SK-N-SH (cell line): ENCODE measurements around the gene AMMECR1L. TPM values are rescaled to one million over a fixed set of nuclear protein-coding genes. Genes with fewer than 3 reads are reported as not detected.

Experiments
- CTCF ChIA-PET: fragments of 300-600, 350-600 bp; formaldehyde crosslinking; extraction: SDS; loops from one replicate; lab custom pipeline; 2021; lab: Yijun Ruan, JAX
- POLR2A ChIA-PET: fragments of 350-600 bp; sonication (Branson Sonifier 250); formaldehyde crosslinking; extraction: SDS; loops from one replicate; lab custom pipeline; 2020; ENCODE audit warnings: antibody characterized with exemption, inconsistent platforms; lab: Yijun Ruan, JAX
- DNase-seq: peaks from one replicate; pipeline ENCODE4 v3.0.0; 2012
- H2AFZ ChIP-seq: fragments of 200-600 bp; sonication (generic); 2 replicates; pipeline ENCODE4 v1.8.1; 2016; ENCODE audit warnings: antibody characterized with exemption, mild to moderate bottlenecking, low read depth
- H3F3A ChIP-seq: fragments of 200-600 bp; sonication (generic); replicated peaks from 2 replicates; pipeline ENCODE3; 2016; ENCODE audit warnings: antibody characterized with exemption, mild to moderate bottlenecking; ENCODE audit not compliant: insufficient read depth
- H3K27ac ChIP-seq, 2 experiments: fragments of 200-500 bp in 1 of 2; fragments of 200-600 bp in 1 of 2; sonication (Bioruptor generic) in 1 of 2; sonication (generic), shearing (Covaris generic) in 1 of 2; 2 replicates each; pipeline versions ENCODE4 v1.5.1 to v1.6.1; 2014 to 2016; ENCODE audit warnings: low read depth in 2 of 2, inconsistent platforms in 1 of 2, low read length in 1 of 2, mild to moderate bottlenecking in 1 of 2, mixed read lengths in 1 of 2
- H3K27me3 ChIP-seq: fragments of 200-600 bp; sonication (generic), shearing (Covaris generic); 2 replicates; pipeline ENCODE4 v1.6.1; 2016; ENCODE audit warnings: mixed run types; ENCODE audit not compliant: insufficient read depth
- H3K36me3 ChIP-seq, 2 experiments: fragments of 200-500 bp in 1 of 2; fragments of 200-600 bp in 1 of 2; sonication (Bioruptor generic) in 1 of 2; sonication (generic) in 1 of 2; replicated peaks in 1 of 2; 2 replicates each; pipeline versions ENCODE3 to v1.5.1; 2014 to 2016; ENCODE audit warnings: low read length in 1 of 2, mild to moderate bottlenecking in 1 of 2; ENCODE audit not compliant: insufficient read depth in 2 of 2, control insufficient read depth in 1 of 2
- H3K4me1 ChIP-seq, 2 experiments: fragments of 200-500 bp in 1 of 2; fragments of 200-600 bp in 1 of 2; sonication (Bioruptor generic) in 1 of 2; sonication (generic), shearing (Covaris generic) in 1 of 2; 2 replicates each; pipeline versions ENCODE4 v1.5.1 to v1.6.1; 2014 to 2016; ENCODE audit warnings: low read depth in 1 of 2, low read length in 1 of 2, mixed run types in 1 of 2; ENCODE audit not compliant: insufficient read depth in 2 of 2, control insufficient read depth in 1 of 2
- H3K4me2 ChIP-seq: fragments of 200-600 bp; sonication (generic), shearing (Covaris generic); 2 replicates; pipeline ENCODE4 v1.6.1; 2017; ENCODE audit warnings: mixed run types
- H3K4me3 ChIP-seq, 2 experiments: fragments of 200-500 bp in 1 of 2; fragments of 200-600 bp in 1 of 2; sonication (Bioruptor generic) in 1 of 2; sonication (generic), shearing (Covaris generic) in 1 of 2; 2 replicates each; pipeline versions ENCODE4 v1.5.1 to v1.8.1; 2014 to 2016; ENCODE audit warnings: low read depth in 2 of 2, inconsistent platforms in 1 of 2, low read length in 1 of 2, mild to moderate bottlenecking in 1 of 2, mixed read lengths in 1 of 2, moderate library complexity in 1 of 2
- H3K79me2 ChIP-seq: fragments of 200-600 bp; sonication (generic); 2 replicates; pipeline ENCODE4 v1.8.1; 2017; ENCODE audit warnings: mild to moderate bottlenecking; ENCODE audit not compliant: insufficient read depth
- H3K9ac ChIP-seq: fragments of 200-600 bp; sonication (generic); 2 replicates; pipeline ENCODE4 v1.6.1; 2017; ENCODE audit warnings: mixed run types
- H3K9me2 ChIP-seq: fragments of 200-600 bp; sonication (generic); 2 replicates; pipeline ENCODE4 v1.6.1; 2017; ENCODE audit warnings: mixed run types
- H3K9me3 ChIP-seq: fragments of 200-600 bp; sonication (generic); 2 replicates; pipeline ENCODE4 v1.6.1; 2017; ENCODE audit warnings: mixed run types, mild to moderate bottlenecking, moderate library complexity
- H4K20me1 ChIP-seq: fragments of 200-600 bp; sonication (generic); 2 replicates; pipeline ENCODE4 v1.6.1; 2017; ENCODE audit warnings: mild to moderate bottlenecking, mixed run types; ENCODE audit not compliant: insufficient read depth
- EP300 ChIP-seq, 2 experiments: IDR thresholded peaks; 2 replicates each; pipeline versions ENCODE4 v1.4.0 to v1.6.1; 2012; ENCODE audit warnings: borderline replicate concordance in 1 of 2, low read depth in 1 of 2, low read length in 1 of 2
- EZH2phosphoT487 ChIP-seq: fragments of 200-600 bp; sonication (generic); IDR thresholded peaks from 2 replicates; pipeline ENCODE4 v1.6.1; 2017; ENCODE audit warnings: low read depth, mixed run types, mild to moderate bottlenecking, antibody characterized with exemption, moderate library complexity, borderline replicate concordance
- FOSL2 ChIP-seq: IDR thresholded peaks from 2 replicates; pipeline ENCODE4 v1.4.0; 2012; ENCODE audit warnings: low read depth, mild to moderate bottlenecking, moderate library complexity, borderline replicate concordance
- FOXJ3 ChIP-seq: sonication (generic); formaldehyde crosslinking; IDR thresholded peaks from 2 replicates; pipeline ENCODE4 v1.5.1; 2020; ENCODE audit warnings: mild to moderate bottlenecking, missing genetic modification reagents
- GATA2 ChIP-seq: sonication (generic); formaldehyde crosslinking; IDR thresholded peaks from 2 replicates; pipeline ENCODE4 v1.5.0; 2020; ENCODE audit warnings: mild to moderate bottlenecking, missing genetic modification reagents
- JUND ChIP-seq: IDR thresholded peaks from 2 replicates; pipeline ENCODE4 v1.4.0; 2012
- NFIC ChIP-seq: IDR thresholded peaks from 2 replicates; pipeline ENCODE4 v1.4.0; 2012; ENCODE audit warnings: borderline replicate concordance
- NRF1 ChIP-seq: IDR thresholded peaks from 2 replicates; pipeline ENCODE4 v1.6.1; 2012; ENCODE audit warnings: low read depth, mild to moderate bottlenecking, low read length
- POLR2AphosphoS5 ChIP-seq: IDR thresholded peaks from 2 replicates; pipeline ENCODE4 v1.6.1; 2012; ENCODE audit warnings: low read depth, low read length
- RAD21 ChIP-seq: IDR thresholded peaks from 2 replicates; pipeline ENCODE4 v1.6.1; 2012; ENCODE audit warnings: mild to moderate bottlenecking, low read length
- RCOR1 ChIP-seq: fragments of 150-350 bp; IDR thresholded peaks from 2 replicates; pipeline ENCODE4 v1.6.1; 2017; ENCODE audit warnings: antibody characterized with exemption, low read length
- RXRA ChIP-seq: IDR thresholded peaks from 2 replicates; pipeline ENCODE4 v1.4.0; 2012; ENCODE audit warnings: low read depth, mild to moderate bottlenecking, borderline replicate concordance
- SIN3A ChIP-seq: IDR thresholded peaks from 2 replicates; pipeline ENCODE4 v1.6.1; 2012; ENCODE audit warnings: low read depth, mild to moderate bottlenecking, low read length, moderate library complexity, borderline replicate concordance
- TCF12 ChIP-seq: IDR thresholded peaks from 2 replicates; pipeline ENCODE4 v1.4.0; 2012
- WGBS: methylation state at CpG from one replicate; pipeline ENCODE4 v1.1.6; 2017; ENCODE audit warnings: low lambda C conversion rate; 5-methylcytosine and 5-hydroxymethylcytosine counted together
- polyA plus RNA-seq, 3 experiments: library from polyadenylated mRNA; depleted of rRNA; stranded (reverse); fragments of >200 nt; gene quantifications; 2 replicates each; pipeline ENCODE4 v1.2.3, GENCODE V29; 2012
- TF ChIP-seq, protein P1 (sequence below): IDR thresholded peaks from 2 replicates; pipeline ENCODE4; 2012
- TF ChIP-seq, protein P2 (sequence below): fragments of 150-350 bp; IDR thresholded peaks from 2 replicates; pipeline ENCODE4 v1.6.1; 2016; ENCODE audit warnings: mild to moderate bottlenecking, low read depth, low read length
- TF ChIP-seq, protein P3 (sequence below): fragments of 150-350 bp; IDR thresholded peaks from 2 replicates; pipeline ENCODE4 v1.6.1; 2017; ENCODE audit warnings: antibody characterized with exemption, low read length, low read depth, borderline replicate concordance
- TF ChIP-seq, protein P4 (sequence below): IDR thresholded peaks from 2 replicates; pipeline ENCODE4 v1.4.0; 2012; ENCODE audit warnings: low read depth, borderline replicate concordance

Gene AMMECR1L
- polyA plus RNA-seq, 1 of the 3 experiments (the other 2 are of a cell fraction), result 11.0 TPM

DNA sequence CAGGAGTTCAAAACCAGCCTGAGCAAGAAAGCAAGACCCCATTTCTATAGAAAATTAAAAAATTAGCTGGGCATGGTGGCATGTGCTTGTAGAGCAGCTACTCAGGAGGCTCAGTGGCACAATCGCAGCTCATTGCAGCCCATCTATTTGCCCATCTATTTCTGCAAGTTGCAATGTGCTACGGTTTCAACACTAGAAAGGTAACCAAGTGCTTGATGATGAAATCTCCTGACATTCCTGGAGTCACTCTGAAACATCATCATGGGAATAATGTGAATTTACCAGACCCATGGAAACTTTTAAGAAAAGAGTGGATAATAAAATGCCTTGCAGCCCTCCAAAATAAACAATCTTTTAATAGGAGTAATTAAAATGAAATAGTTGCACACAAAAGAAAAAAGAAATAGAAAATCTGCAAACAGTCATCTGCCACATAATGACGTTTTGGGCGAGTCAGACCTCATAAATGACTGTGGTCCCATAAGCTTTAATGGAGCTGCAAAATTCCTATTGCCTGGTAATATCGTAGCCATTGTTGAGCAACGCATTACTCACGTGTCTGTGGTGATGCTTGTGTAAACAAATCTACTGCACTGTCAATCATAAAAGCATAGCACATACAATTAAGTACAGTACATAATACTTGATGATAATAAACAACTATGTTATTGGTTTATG lies 46.6 kb upstream of the AMMECR1L start:
- H3K79me2 ChIP-seq, result no peaks in the 10 kb centered on the region
- H3K27me3 ChIP-seq, result no peaks in the 10 kb centered on the region
- H3K4me2 ChIP-seq, result no peak overlapping the region
- DNase-seq, result no peak
- no peaks in the 10 kb centered on the region for H3K9me2 ChIP-seq
- 56% methylated on average over 7 of the region's 7 CpGs for WGBS
- H4K20me1 ChIP-seq, result no peaks in the 10 kb centered on the region
- H3F3A ChIP-seq, result peaks cover 3% of the 10 kb centered on the region
- CTCF ChIA-PET, result interaction anchor here (0.9 kb wide), 1 partner anchor 14 kb away, joined by 3 read pairs; no protein-coding TSS in a partner anchor
- H3K9me3 ChIP-seq, result no peaks in the 10 kb centered on the region
- TF ChIP-seq, protein P1, sequence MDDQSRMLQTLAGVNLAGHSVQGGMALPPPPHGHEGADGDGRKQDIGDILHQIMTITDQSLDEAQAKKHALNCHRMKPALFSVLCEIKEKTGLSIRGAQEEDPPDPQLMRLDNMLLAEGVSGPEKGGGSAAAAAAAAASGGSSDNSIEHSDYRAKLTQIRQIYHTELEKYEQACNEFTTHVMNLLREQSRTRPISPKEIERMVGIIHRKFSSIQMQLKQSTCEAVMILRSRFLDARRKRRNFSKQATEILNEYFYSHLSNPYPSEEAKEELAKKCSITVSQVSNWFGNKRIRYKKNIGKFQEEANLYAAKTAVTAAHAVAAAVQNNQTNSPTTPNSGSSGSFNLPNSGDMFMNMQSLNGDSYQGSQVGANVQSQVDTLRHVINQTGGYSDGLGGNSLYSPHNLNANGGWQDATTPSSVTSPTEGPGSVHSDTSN, result peak; percentile 51
- TF ChIP-seq, protein P2, sequence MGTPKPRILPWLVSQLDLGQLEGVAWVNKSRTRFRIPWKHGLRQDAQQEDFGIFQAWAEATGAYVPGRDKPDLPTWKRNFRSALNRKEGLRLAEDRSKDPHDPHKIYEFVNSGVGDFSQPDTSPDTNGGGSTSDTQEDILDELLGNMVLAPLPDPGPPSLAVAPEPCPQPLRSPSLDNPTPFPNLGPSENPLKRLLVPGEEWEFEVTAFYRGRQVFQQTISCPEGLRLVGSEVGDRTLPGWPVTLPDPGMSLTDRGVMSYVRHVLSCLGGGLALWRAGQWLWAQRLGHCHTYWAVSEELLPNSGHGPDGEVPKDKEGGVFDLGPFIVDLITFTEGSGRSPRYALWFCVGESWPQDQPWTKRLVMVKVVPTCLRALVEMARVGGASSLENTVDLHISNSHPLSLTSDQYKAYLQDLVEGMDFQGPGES, result no peak
- no peak for TF ChIP-seq EP300 (IDR thresholded peaks at IDR 0.05; ENCODE audit: borderline replicate concordance in 1 of 2, low read depth in 1 of 2, low read length in 1 of 2)
- H2AFZ ChIP-seq, result no peak overlapping the region
- no peaks in the 10 kb centered on the region for H3K36me3 ChIP-seq
- H3K4me1 ChIP-seq, result no peaks in the 10 kb centered on the region
- H3K4me3 ChIP-seq, result no peak overlapping the region
- H3K9ac ChIP-seq, result no peak overlapping the region
- POLR2A ChIA-PET, result no interaction called here
- no peak overlapping the region for H3K27ac ChIP-seq

DNA sequence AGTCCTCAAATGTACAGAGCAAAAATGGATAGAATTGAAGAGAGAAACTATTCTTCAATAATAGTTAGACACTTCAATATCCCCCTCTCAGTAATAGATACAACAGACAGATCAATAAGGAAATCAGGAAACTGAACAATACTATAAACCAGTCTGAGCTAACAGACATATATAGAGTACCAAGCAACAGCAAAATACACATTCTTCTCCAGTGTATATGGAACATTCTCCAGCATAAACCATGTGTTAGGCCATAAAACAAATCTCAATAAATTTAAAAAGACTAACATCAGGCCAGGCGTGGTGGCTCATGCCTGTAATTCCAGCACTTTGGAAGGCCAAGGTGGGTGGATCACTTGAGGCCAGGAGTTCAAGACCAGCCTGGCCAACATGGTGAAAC lies 43.7 kb upstream of the AMMECR1L start:
- CTCF ChIA-PET, result interaction anchor here (1.0 kb wide), 1 partner anchor 13 kb away, joined by 4 read pairs; no protein-coding TSS in a partner anchor
- WGBS, result 71% methylated on average over 1 of the region's 1 CpG
- H3F3A ChIP-seq, result peaks cover 3% of the 10 kb centered on the region
- H3K9me2 ChIP-seq, result no peaks in the 10 kb centered on the region
- POLR2A ChIA-PET, result no interaction called here
- H3K4me2 ChIP-seq, result no peak overlapping the region
- H2AFZ ChIP-seq, result no peak overlapping the region
- no peak overlapping the region for H3K4me3 ChIP-seq
- H3K9me3 ChIP-seq, result no peaks in the 10 kb centered on the region
- H3K9ac ChIP-seq, result no peak overlapping the region
- H3K4me1 ChIP-seq, result no peaks in the 10 kb centered on the region
- no peaks in the 10 kb centered on the region for H3K27me3 ChIP-seq
- DNase-seq, result no peak
- no peaks in the 10 kb centered on the region for H4K20me1 ChIP-seq
- TF ChIP-seq, protein P3, sequence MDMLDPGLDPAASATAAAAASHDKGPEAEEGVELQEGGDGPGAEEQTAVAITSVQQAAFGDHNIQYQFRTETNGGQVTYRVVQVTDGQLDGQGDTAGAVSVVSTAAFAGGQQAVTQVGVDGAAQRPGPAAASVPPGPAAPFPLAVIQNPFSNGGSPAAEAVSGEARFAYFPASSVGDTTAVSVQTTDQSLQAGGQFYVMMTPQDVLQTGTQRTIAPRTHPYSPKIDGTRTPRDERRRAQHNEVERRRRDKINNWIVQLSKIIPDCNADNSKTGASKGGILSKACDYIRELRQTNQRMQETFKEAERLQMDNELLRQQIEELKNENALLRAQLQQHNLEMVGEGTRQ, result no peak
- TF ChIP-seq TCF12 (no peak), JUND (no peak), POLR2AphosphoS5 (no peak), RXRA (no peak), RCOR1 (no peak), FOXJ3 (CRISPR knock-in tag) (no peak), EZH2phosphoT487 (no peak), GATA2 (CRISPR knock-in tag) (no peak), RAD21 (no peak), FOSL2 (no peak), SIN3A (no peak), NFIC (no peak), NRF1 (no peak)
- TF ChIP-seq, protein P2, result no peak
- TF ChIP-seq, protein P4, sequence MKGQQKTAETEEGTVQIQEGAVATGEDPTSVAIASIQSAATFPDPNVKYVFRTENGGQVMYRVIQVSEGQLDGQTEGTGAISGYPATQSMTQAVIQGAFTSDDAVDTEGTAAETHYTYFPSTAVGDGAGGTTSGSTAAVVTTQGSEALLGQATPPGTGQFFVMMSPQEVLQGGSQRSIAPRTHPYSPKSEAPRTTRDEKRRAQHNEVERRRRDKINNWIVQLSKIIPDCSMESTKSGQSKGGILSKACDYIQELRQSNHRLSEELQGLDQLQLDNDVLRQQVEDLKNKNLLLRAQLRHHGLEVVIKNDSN, result no peak
- no peaks in the 10 kb centered on the region for H3K79me2 ChIP-seq
- no peak overlapping the region for H3K27ac ChIP-seq
- H3K36me3 ChIP-seq, result no peaks in the 10 kb centered on the region
